ENCODE data around the gene FZD10. TPM values are rescaled to one million over a fixed set of nuclear protein-coding genes. Genes with fewer than 3 reads are reported as not detected.

The FZD10 gene
- total RNA-seq, 1 donor from 2014 or later = 1.0 TPM

- no peak overlapping the region for H3K4me3 ChIP-seq (ENCODE audit: low read depth, low read length)
- TF ChIP-seq CTCF (conservative IDR thresholded peaks at IDR 0.05; ENCODE audit: low read depth, low read length) = no peak
- no peak for DNase-seq (ENCODE audit: low read depth)
Measured at GRCh38 chr12:130131025-130131424, 31.2 kb upstream of the FZD10 start.

DNA sequence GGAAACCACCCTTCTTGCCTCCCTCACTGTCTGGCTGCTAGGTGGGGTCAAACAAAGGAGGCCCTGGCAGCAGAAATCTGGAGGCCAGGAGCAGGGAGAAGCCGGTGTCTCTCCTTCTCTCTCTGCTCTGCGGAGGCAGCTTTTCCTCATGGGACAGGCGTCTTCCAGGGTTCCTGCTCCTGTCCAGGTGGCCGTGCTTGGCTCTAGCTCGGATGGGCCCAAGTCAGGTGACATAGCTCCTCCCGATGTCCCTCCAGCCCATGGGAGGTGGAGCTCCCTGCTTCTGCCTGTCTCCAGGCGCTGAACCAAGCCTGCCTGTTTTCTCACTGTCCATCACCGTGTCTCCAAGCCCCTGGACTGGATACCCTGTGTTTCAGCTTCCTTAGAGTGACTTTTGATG is 30.5 kb upstream of the FZD10 start:
- DNase-seq (ENCODE audit: low read depth) = no peak
- H3K4me3 ChIP-seq (ENCODE audit: low read depth, low read length) = no peak overlapping the region
- TF ChIP-seq CTCF (conservative IDR thresholded peaks at IDR 0.05; ENCODE audit: low read depth, low read length) = no peak

DNA sequence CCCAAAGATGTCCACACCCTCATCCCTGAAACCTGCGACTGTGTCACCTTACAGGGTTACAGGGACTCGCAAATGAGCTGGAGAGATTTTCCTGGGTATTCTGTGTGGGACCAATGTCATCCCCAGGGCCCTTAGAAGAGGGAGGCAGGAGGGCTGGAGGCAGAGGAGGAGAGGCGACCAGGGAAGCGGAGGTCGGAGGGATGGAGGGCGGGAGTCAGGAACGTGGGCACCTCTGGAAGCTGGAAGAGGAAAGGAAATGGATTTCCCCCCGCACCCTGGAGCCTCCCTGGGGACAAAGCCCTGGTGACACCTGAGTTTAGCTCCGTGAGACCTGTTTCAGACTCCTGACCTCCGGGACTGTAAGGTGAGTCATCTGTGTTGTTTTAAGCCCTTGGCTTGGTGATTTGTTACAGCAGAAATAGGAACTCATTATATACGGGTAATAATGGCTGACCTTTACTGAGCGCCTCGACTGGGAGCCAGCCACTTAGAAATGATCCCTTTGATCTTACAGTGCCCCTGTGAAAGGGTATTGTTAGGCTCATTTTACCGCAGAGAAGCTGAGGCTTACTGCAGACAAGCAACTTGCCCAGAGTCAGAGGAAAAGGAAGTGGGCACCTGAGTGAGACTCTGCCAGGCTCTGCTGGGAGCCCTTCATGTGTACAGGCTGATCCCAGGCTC is 29.3 kb upstream of the FZD10 start:
- DNase-seq (ENCODE audit: low read depth) = no peak
- H3K4me3 ChIP-seq (ENCODE audit: low read depth, low read length) = no peak overlapping the region
- no peak for TF ChIP-seq CTCF (conservative IDR thresholded peaks at IDR 0.05; ENCODE audit: low read depth, low read length)

DNA sequence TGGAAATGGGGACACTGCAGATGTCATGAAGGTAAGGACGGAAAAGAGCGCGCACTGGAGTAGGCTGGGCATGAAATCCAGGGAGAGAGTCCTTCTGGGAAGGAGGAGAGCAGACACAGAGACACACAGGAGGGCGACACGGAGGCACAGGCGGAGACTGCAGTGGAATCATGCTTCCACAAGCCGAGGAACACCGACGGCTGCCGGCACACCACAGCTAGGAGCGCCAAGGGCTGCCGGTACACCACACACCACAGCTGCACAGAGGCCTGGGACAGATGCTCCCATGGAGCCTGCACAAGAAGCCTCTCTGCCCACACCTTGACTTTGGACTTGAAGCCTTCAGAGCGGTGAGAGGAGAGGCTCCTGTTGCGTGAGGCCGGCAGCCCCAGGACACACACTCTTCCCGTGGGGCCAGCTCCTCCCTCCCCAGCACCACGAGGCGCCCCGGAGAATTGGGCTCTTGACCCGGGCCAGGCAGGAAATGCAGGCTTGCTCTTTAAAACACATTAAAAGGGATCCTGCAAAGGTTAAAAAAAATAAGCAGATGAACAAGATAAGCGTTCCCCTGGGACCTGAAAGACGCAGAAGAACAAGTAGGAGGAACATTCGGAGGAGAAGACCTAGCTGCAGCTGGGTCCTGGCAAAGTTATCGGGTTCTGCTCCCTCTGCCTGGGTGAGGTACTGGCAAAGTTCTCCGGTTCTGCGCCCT is 28.3 kb upstream of the FZD10 start:
- TF ChIP-seq CTCF (conservative IDR thresholded peaks at IDR 0.05; ENCODE audit: low read depth, low read length) = no peak
- H3K4me3 ChIP-seq (ENCODE audit: low read depth, low read length) = no peak overlapping the region
- DNase-seq (ENCODE audit: low read depth) = no peak

DNA sequence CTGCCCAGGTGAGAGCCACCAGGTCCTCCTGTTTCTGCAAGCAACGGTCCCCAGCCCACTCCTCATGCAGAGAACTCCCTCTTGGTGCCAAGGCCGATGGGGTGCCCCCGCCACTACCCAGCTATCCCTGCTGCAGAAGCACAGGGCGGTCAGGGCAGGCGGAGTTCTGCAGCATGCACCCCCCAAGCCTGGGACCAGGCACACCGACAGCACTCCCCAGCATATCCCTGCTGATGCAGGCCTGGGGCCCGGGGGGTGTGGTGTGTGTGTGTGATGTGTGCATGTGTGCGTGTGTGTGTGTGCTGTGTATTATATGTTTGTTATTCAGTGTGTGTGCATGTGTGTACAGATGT is 27.7 kb upstream of the FZD10 start:
- DNase-seq (ENCODE audit: low read depth) = no peak
- no peak for TF ChIP-seq CTCF (conservative IDR thresholded peaks at IDR 0.05; ENCODE audit: low read depth, low read length)
- no peak overlapping the region for H3K4me3 ChIP-seq (ENCODE audit: low read depth, low read length)

DNA sequence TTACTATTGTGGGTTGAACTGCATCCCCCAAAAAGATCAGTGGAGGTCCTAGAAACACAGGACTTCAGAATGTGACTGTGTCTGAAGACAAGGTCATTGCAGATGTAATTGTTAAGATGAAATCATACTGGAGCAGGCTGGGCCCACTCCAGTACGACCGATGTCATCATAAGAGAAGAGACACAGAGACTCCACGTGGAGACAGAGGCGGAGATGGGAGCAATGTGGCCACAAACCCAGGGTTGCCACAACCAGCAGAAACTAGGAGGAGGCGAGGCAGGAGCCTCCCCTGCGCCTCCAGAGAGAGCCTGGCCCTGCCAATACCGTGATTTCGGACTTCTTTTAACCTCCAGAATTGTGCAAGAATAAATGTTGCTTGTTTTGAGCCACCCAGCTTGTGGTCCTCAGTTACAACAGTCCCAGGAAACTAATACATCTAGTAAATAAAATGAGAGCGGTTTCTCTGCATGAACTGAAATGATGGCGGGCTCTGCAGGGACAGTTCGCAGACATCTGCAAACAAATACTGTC is 25.7 kb upstream of the FZD10 start:
- no peak for TF ChIP-seq CTCF (conservative IDR thresholded peaks at IDR 0.05; ENCODE audit: low read depth, low read length)
- no peak overlapping the region for H3K4me3 ChIP-seq (ENCODE audit: low read depth, low read length)
- DNase-seq (ENCODE audit: low read depth) = no peak

Measured in epithelial cell of proximal tubule (primary cell).